HCT116 (cell line): Measurements from ENCODE around the gene MFSD6L. TPM values are rescaled to one million over a fixed set of nuclear protein-coding genes. Genes with fewer than 3 reads are reported as not detected.

Source experiments
- ATAC-seq: fragments of 200-7000 bp; cut with Tn5 transposase; 2 replicates; pipeline ENCODE4 v1.9.1; 2020; ENCODE audit warnings: mild to moderate bottlenecking, moderate library complexity
- BruUV-seq: library from RNA; stranded (reverse); fragments of 400-500 nt; replicated peaks from 2 replicates; lab custom pipeline; 2021; lab: Mats Ljungman, UMichigan
- CTCF ChIA-PET: fragments of 300-600 bp; sonication (Branson Sonifier 250); formaldehyde crosslinking; loops from one replicate; lab custom pipeline; 2021; ENCODE audit warnings: antibody characterized with exemption; lab: Charles Lee
- POLR2A ChIA-PET: fragments of 300-600, 350-600 bp; sonication (Branson Sonifier 250); formaldehyde crosslinking; loops from one replicate; lab custom pipeline; 2021; ENCODE audit warnings: antibody characterized with exemption; lab: Charles Lee
- RAD21 ChIA-PET, 2 experiments: fragments of 300-600 bp; sonication (Branson Sonifier 250); formaldehyde crosslinking; loops; one replicate each; lab custom pipeline; 2023; ENCODE audit warnings: low total read pairs in 2 of 2; ENCODE audit not compliant: uncharacterized antibody in 2 of 2, unreplicated experiment in 2 of 2, low non-redundant PET in 1 of 2; lab: Charles Lee
- DNase-seq: peaks from one replicate; pipeline ENCODE4 v3.0.0-alpha.2; 2010; ENCODE audit warnings: low read depth, low spot score
- H2AFZ ChIP-seq: fragments of 200-600 bp; shearing (Covaris generic), sonication (generic); 2 replicates; pipeline ENCODE4 v1.6.1; 2017; ENCODE audit warnings: low read depth, mixed run types, mixed read lengths, antibody characterized with exemption, low read length; ENCODE audit not compliant: poor library complexity, severe bottlenecking
- H3K27ac ChIP-seq: 2 replicates; pipeline ENCODE4 v1.5.1; 2012; ENCODE audit warnings: low read depth, low read length
- H3K27me3 ChIP-seq: fragments of 200-600 bp; sonication (generic); 2 replicates; pipeline ENCODE4 v1.6.1; 2016; ENCODE audit warnings: mixed run types, low read length, mixed read lengths; ENCODE audit not compliant: insufficient read depth
- H3K36me3 ChIP-seq, 2 experiments: fragments of 200-500 bp in 1 of 2; fragments of 200-600 bp in 1 of 2; sonication (Bioruptor generic) in 1 of 2; sonication (generic) in 1 of 2; 2 replicates each; pipeline versions ENCODE4 v1.5.1 to v1.6.1; 2014 to 2016; ENCODE audit warnings: low read length in 2 of 2, inconsistent platforms in 1 of 2, mixed read lengths in 1 of 2, mixed run types in 1 of 2; ENCODE audit not compliant: insufficient read depth in 2 of 2, control insufficient read depth in 1 of 2
- H3K4me1 ChIP-seq, 2 experiments: fragments of 200-600 bp in 1 of 2; sonication (generic) in 1 of 2; 2 replicates each; pipeline versions ENCODE4 v1.5.1 to v1.6.1; 2012 to 2017; ENCODE audit warnings: low read length in 2 of 2, inconsistent platforms in 1 of 2, mild to moderate bottlenecking in 1 of 2, mixed read lengths in 1 of 2, mixed run types in 1 of 2, moderate library complexity in 1 of 2; ENCODE audit not compliant: insufficient read depth in 2 of 2, control insufficient read depth in 1 of 2
- H3K4me2 ChIP-seq: fragments of 200-600 bp; sonication (generic); 2 replicates; pipeline ENCODE4 v1.6.1; 2017; ENCODE audit warnings: mixed run types, low read length, mixed read lengths
- H3K4me3 ChIP-seq, 2 experiments: fragments of 200-600 bp in 1 of 2; sonication (generic) in 1 of 2; replicated peaks in 1 of 2; 2 replicates each; pipeline ENCODE4 v1.5.1; 2011 to 2016; ENCODE audit warnings: low read length in 2 of 2, control low read depth in 1 of 2, low read depth in 1 of 2, mild to moderate bottlenecking in 1 of 2, mixed read lengths in 1 of 2, mixed run types in 1 of 2
- H3K79me2 ChIP-seq: fragments of 200-600 bp; sonication (generic); 2 replicates; pipeline ENCODE4 v1.6.1; 2017; ENCODE audit warnings: mild to moderate bottlenecking, mixed run types, low read length, moderate library complexity, mixed read lengths; ENCODE audit not compliant: insufficient read depth
- H3K9ac ChIP-seq: fragments of 200-600 bp; sonication (generic); 2 replicates; pipeline ENCODE4 v1.6.1; 2016; ENCODE audit warnings: low read length, mixed read lengths
- H3K9me2 ChIP-seq: fragments of 200-600 bp; sonication (generic), shearing (Covaris generic); 2 replicates; pipeline ENCODE4 v1.6.1; 2017; ENCODE audit warnings: mixed run types, mild to moderate bottlenecking, moderate library complexity; ENCODE audit not compliant: insufficient read depth
- H3K9me3 ChIP-seq, 2 experiments: fragments of 200-500 bp in 1 of 2; fragments of 200-600 bp in 1 of 2; sonication (Bioruptor generic) in 1 of 2; sonication (generic) in 1 of 2; 2 replicates each; pipeline ENCODE4 v1.6.1; 2014 to 2017; ENCODE audit warnings: low read length in 2 of 2, mixed read lengths in 2 of 2, inconsistent platforms in 1 of 2, low read depth in 1 of 2, mild to moderate bottlenecking in 1 of 2, mixed run types in 1 of 2, moderate library complexity in 1 of 2; ENCODE audit not compliant: control insufficient read depth in 1 of 2, insufficient read depth in 1 of 2
- H4K20me1 ChIP-seq: fragments of 200-600 bp; sonication (generic), shearing (Covaris generic); 2 replicates; pipeline ENCODE4 v1.6.1; 2017; ENCODE audit warnings: mixed run types, mild to moderate bottlenecking, moderate library complexity; ENCODE audit not compliant: insufficient read depth
- EGR1 ChIP-seq: IDR thresholded peaks from 2 replicates; pipeline ENCODE4 v1.6.1; 2012; ENCODE audit warnings: low read depth
- ELF1 ChIP-seq: IDR thresholded peaks from 2 replicates; pipeline ENCODE4 v1.6.1; 2012; ENCODE audit warnings: low read depth, borderline replicate concordance
- EZH2 ChIP-seq: fragments of 200-600 bp; sonication (generic); IDR thresholded peaks from 2 replicates; pipeline ENCODE4 v1.6.1; 2017; ENCODE audit warnings: antibody characterized with exemption, mixed run types
- EZH2phosphoT487 ChIP-seq: fragments of 200-600 bp; IDR thresholded peaks from 2 replicates; pipeline ENCODE4 v1.6.1; 2018; ENCODE audit warnings: antibody characterized with exemption, borderline replicate concordance
- FOSL1 ChIP-seq: IDR thresholded peaks from 2 replicates; pipeline ENCODE4 v1.6.1; 2012; ENCODE audit warnings: low read depth
- MAX ChIP-seq: IDR thresholded peaks from 2 replicates; pipeline ENCODE4 v1.6.1; 2012
- POLR2A ChIP-seq: IDR thresholded peaks from 2 replicates; pipeline ENCODE4 v1.7.0; 2011; ENCODE audit warnings: borderline replicate concordance; ENCODE audit not compliant: insufficient read depth, insufficient read length; ENCODE audit errors: extremely low read depth
- SP1 ChIP-seq: IDR thresholded peaks from 2 replicates; pipeline ENCODE4 v1.6.1; 2012; ENCODE audit warnings: low read depth
- intact Hi-C: fragments of 100-400 bp; cut with micrococcal nuclease; formaldehyde crosslinking; loops from 2 replicates; pipeline ENCODE4 v1.10.0; 2022
- total RNA-seq: library from RNA; stranded (reverse); gene quantifications from one replicate; pipeline ENCODE4 v1.2.1, GENCODE V29; 2021; ENCODE audit not compliant: unreplicated experiment
- TF ChIP-seq, protein P1 (sequence below): IDR thresholded peaks from 2 replicates; pipeline ENCODE4 v1.6.1; 2012; ENCODE audit warnings: low read depth
- TF ChIP-seq, protein P2 (sequence below), 3 experiments: fragments of 200-600 bp in 1 of 3; sonication (generic) in 1 of 3; IDR thresholded peaks in 2 of 3; conservative IDR thresholded peaks in 1 of 3; 2 replicates each; pipeline ENCODE4 v1.5.1; 2012 to 2017; ENCODE audit warnings: low read depth in 2 of 3, low read length in 2 of 3, antibody characterized with exemption in 1 of 3, borderline replicate concordance in 1 of 3, control low read depth in 1 of 3, mild to moderate bottlenecking in 1 of 3, mixed read lengths in 1 of 3, mixed run types in 1 of 3, moderate library complexity in 1 of 3; ENCODE audit not compliant: insufficient read depth in 1 of 3
- TF ChIP-seq, protein P3 (sequence below): IDR thresholded peaks from 2 replicates; pipeline ENCODE4 v1.6.1; 2011; ENCODE audit warnings: mild to moderate bottlenecking, low read length, moderate library complexity; ENCODE audit not compliant: insufficient replicate concordance; ENCODE audit errors: extremely low read depth

The MFSD6L gene
- total RNA-seq, 1 experiment from 2014 or later, result not detected

GRCh38 chr17:8818047-8818446, 18.9 kb upstream of the MFSD6L start:
- intact Hi-C loops, result no loop called here
- H3K4me3 ChIP-seq, result no peak overlapping the region
- H4K20me1 ChIP-seq, result no peaks in the 10 kb centered on the region
- no peak overlapping the region for H3K4me2 ChIP-seq
- H3K4me1 ChIP-seq, result no peaks in the 10 kb centered on the region
- H3K36me3 ChIP-seq, result no peaks in the 10 kb centered on the region
- ChIA-PET CTCF (interaction anchor here (1.6 kb wide), 1 partner anchor 15 kb away, joined by 7 read pairs; no protein-coding TSS in a partner anchor), RAD21 (no interaction called here), POLR2A (no interaction called here)
- no peaks in the 10 kb centered on the region for H3K79me2 ChIP-seq
- peaks cover 10% of the 10 kb centered on the region for H3K27me3 ChIP-seq
- ATAC-seq, result no peak
- peaks cover 0 to 4% of the 10 kb centered on the region in 2 experiments; a peak in 1 of 4 replicates for H3K9me3 ChIP-seq
- no peaks in the 10 kb centered on the region for H3K9me2 ChIP-seq
- BruUV-seq, result no TSS peak
- no peak overlapping the region for H2AFZ ChIP-seq
- TF ChIP-seq EGR1 (no peak), SP1 (no peak), MAX (no peak), EZH2phosphoT487 (no peak), ELF1 (no peak), POLR2A (no peak), FOSL1 (no peak), EZH2 (no peak)
- TF ChIP-seq, protein P1, sequence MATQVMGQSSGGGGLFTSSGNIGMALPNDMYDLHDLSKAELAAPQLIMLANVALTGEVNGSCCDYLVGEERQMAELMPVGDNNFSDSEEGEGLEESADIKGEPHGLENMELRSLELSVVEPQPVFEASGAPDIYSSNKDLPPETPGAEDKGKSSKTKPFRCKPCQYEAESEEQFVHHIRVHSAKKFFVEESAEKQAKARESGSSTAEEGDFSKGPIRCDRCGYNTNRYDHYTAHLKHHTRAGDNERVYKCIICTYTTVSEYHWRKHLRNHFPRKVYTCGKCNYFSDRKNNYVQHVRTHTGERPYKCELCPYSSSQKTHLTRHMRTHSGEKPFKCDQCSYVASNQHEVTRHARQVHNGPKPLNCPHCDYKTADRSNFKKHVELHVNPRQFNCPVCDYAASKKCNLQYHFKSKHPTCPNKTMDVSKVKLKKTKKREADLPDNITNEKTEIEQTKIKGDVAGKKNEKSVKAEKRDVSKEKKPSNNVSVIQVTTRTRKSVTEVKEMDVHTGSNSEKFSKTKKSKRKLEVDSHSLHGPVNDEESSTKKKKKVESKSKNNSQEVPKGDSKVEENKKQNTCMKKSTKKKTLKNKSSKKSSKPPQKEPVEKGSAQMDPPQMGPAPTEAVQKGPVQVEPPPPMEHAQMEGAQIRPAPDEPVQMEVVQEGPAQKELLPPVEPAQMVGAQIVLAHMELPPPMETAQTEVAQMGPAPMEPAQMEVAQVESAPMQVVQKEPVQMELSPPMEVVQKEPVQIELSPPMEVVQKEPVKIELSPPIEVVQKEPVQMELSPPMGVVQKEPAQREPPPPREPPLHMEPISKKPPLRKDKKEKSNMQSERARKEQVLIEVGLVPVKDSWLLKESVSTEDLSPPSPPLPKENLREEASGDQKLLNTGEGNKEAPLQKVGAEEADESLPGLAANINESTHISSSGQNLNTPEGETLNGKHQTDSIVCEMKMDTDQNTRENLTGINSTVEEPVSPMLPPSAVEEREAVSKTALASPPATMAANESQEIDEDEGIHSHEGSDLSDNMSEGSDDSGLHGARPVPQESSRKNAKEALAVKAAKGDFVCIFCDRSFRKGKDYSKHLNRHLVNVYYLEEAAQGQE, result no peak
- TF ChIP-seq, protein P2, sequence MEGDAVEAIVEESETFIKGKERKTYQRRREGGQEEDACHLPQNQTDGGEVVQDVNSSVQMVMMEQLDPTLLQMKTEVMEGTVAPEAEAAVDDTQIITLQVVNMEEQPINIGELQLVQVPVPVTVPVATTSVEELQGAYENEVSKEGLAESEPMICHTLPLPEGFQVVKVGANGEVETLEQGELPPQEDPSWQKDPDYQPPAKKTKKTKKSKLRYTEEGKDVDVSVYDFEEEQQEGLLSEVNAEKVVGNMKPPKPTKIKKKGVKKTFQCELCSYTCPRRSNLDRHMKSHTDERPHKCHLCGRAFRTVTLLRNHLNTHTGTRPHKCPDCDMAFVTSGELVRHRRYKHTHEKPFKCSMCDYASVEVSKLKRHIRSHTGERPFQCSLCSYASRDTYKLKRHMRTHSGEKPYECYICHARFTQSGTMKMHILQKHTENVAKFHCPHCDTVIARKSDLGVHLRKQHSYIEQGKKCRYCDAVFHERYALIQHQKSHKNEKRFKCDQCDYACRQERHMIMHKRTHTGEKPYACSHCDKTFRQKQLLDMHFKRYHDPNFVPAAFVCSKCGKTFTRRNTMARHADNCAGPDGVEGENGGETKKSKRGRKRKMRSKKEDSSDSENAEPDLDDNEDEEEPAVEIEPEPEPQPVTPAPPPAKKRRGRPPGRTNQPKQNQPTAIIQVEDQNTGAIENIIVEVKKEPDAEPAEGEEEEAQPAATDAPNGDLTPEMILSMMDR (IDR thresholded peaks at IDR 0.05 in 2 of 3, conservative IDR thresholded peaks at IDR 0.05 in 1 of 3; ENCODE audit: borderline replicate concordance in 1 of 3, insufficient read depth in 1 of 3, low read depth in 2 of 3, low read length in 2 of 3), result no peak
- TF ChIP-seq, protein P3, sequence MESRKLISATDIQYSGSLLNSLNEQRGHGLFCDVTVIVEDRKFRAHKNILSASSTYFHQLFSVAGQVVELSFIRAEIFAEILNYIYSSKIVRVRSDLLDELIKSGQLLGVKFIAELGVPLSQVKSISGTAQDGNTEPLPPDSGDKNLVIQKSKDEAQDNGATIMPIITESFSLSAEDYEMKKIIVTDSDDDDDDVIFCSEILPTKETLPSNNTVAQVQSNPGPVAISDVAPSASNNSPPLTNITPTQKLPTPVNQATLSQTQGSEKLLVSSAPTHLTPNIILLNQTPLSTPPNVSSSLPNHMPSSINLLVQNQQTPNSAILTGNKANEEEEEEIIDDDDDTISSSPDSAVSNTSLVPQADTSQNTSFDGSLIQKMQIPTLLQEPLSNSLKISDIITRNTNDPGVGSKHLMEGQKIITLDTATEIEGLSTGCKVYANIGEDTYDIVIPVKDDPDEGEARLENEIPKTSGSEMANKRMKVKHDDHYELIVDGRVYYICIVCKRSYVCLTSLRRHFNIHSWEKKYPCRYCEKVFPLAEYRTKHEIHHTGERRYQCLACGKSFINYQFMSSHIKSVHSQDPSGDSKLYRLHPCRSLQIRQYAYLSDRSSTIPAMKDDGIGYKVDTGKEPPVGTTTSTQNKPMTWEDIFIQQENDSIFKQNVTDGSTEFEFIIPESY, result no peak
- H3K27ac ChIP-seq, result no peak overlapping the region
- H3K9ac ChIP-seq, result no peak overlapping the region
- DNase-seq, result no peak
